ENCODE measurements around the gene GSX2.
"Not testable (repeated sequence)": the region's sequence is repeated elsewhere in the genome, so short reads cannot be mapped to it uniquely, and the experiment has no call there.

Gene GSX2

DNA sequence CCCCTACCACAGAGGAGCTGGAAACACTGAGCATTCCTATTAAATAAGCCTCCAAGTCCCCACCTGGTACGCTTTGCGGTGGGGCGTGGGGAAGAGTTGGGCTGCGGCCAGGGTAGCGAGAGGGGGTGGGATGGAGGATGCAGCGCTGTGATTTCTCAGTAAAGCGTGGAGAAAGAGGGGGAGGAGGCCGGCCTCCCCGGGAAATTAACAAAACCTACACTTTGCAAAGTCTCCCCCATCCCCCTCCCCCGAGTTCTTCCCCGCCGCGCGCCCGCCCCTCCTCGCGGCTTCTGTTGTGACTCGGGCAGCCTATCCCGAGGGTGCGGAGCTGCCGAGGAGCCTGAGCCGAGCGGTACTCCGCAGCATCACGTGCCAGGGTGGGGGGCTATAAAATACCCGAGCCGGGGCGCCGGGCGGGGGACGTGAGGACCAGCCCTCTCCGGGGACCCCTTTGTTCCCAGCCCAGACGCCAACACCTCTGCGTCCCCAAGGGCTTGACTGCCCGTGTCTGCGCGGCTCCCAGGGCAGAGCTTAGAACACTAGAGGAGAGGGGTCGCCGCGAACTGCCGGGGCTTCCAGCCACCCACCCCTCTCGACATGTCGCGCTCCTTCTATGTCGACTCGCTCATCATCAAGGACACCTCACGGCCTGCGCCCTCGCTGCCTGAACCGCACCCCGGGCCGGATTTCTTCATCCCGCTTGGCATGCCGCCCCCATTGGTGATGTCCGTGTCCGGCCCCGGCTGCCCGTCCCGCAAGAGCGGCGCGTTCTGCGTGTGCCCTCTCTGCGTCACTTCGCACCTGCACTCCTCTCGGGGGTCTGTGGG lies at the start of gene GSX2:
Gene GSX2, plus strand, starts transcription at position 416 of the 827 bp plus-strand sequence. Its CDS starts 182 bp downstream, at position 598.
- no peak for DNase-seq (ENCODE audit: low spot score)

GRCh38 chr4:54050214-54050904 lies 49.6 kb upstream of the GSX2 start:
- peak; percentile 23 for DNase-seq (ENCODE audit: low spot score)

GRCh38 chr4:54053322-54053721 lies 46.6 kb upstream of the GSX2 start:
- DNase-seq (ENCODE audit: low spot score), result not testable (repeated sequence)

DNA sequence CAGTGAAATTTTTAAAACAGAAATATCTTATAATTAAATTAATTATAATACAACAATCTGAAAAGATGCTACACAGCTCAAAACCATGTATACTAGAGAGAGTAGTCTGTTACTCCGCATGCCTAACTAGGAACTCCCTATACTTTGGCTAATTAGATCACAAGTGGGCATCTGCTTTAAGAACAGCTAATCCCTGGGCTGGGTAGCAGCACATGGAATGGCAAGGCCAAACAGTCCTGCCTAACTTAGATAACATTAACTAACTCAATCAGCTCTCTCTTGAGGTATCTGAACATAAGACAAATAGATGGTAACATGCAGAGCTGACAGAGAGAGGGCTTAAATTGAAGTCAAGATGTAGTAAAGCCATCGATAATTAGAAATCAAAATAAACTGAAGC lies 45.5 kb upstream of the GSX2 start:
- no peak for DNase-seq (ENCODE audit: low spot score)

DNA sequence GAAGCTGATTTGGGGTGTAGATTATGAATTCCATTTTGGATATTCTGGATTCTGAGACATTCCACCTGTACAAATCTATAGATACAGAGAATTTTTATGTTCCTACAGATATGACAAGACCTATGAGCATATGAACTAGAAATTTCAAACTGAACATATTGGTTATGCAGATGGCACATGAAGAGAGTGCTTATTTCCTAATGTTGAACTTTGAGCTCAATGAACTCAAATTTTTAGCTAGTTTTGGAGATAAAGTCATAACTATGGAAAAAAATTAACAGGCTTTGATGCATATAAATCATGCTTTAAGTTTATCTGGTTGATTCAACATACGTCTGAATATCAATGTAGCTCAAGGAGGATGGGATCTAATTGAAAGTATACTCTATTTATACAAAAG lies 44.5 kb upstream of the GSX2 start:
- DNase-seq (ENCODE audit: low spot score), result no peak

DNA sequence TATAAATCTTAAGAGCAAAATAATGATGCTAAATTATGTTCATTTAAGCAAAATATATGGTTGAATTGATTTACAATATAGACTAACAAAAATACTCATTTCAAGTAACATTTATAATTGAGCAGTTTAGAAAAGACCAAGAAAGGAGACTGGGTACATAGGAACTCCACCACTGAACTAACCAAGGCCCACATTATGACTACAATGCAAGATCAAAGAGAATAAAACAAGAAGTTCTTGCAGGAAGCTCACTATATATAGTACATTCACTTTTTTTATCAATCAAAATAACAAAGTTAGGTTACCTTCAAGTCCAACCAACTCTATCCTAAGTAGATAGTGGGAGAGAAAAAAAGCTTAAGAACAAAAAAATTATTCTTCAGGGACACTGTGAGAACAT lies 43.6 kb upstream of the GSX2 start:
- DNase-seq (ENCODE audit: low spot score), result no peak

DNA sequence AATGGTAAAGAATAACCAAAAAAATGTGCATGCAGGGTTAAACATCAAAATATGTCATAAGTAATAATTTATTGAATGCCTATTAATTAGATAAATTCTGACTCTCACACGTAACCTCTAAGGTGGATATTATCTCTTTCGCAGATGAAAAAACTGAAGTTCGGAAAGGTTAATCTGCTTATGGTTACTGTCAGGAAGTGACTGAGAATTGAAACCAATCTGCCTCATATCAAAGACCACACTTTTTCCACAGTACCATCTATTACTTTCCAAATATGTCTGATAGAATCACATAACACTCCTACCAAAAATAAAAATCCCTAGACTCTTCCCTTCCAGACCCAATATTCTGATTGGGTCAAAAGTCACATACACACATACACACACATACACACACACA lies 41.8 kb upstream of the GSX2 start:
- no peak for DNase-seq (ENCODE audit: low spot score)

GRCh38 chr4:54060116-54060515 lies 39.8 kb upstream of the GSX2 start:
- DNase-seq (ENCODE audit: low spot score), result no peak

GRCh38 chr4:54061067-54061466 lies 38.9 kb upstream of the GSX2 start:
- DNase-seq (ENCODE audit: low spot score), result no peak

- DNase-seq (ENCODE audit: low spot score), result no peak
Observed at GRCh38 chr4:54061873-54062272, 38.1 kb upstream of the GSX2 start.

- DNase-seq (ENCODE audit: low spot score), result no peak
Observed at GRCh38 chr4:54062392-54062791, 37.6 kb upstream of the GSX2 start.

DNA sequence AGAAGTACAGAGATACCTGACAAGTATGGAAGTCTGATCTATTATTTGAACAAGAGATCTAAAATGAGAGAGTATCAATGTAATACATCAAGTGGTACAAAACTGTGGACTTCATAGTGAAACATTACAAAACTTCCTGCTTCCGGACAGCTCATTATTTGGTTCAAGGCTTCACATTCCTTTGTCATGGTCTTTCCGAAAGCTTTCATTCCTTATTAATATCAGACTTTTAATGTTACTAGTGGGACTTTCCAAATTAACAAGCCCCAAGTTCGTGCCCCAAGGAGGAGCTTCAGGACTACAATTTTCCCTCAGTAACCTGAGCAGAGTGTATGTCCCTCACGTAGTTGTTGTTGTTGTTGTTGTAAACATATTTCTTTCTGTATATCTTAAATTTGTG lies 36.7 kb upstream of the GSX2 start:
- DNase-seq (ENCODE audit: low spot score), result no peak

DNA sequence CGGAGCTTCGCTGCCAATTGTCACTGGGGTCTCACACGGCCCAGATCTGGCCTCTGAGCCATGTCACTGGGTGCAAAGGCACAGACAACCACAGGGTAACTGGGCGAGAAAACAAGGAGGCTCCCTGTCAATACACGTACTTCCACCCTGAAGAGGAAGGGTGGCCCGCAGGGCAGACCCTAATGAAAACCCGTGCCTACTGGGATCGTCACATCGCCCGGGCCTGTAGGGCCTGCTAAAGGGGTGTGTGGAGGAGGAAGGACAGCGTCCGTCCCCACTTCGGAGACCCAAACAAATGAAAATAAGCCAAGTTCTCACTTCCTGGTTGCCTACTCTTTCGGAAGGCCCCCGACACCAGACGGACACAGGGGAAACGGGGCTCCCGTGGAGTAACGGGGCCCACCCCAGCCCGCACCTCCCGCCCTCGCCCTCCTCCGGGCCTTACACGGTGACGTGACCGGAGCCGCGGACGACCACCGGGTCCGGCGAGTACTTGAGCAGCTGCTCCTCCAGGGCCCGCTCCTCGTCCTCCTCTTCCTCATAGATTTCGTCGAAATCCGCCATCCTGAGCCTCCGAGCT lies 36.1 kb upstream of the GSX2 start:
- no peak for DNase-seq (ENCODE audit: low spot score)

GRCh38 chr4:54064317-54065111 lies 35.4 kb upstream of the GSX2 start, which contains the start of gene CHIC2:
Gene CHIC2 (minus strand): TSS chr4:54064605. CDS start chr4:54064300, 305 bp downstream.
- peak; percentile 92 for DNase-seq (ENCODE audit: low spot score)

GRCh38 chr4:54065282-54066087 lies 34.5 kb upstream of the GSX2 start:
- DNase-seq (ENCODE audit: low spot score), result no peak

DNA sequence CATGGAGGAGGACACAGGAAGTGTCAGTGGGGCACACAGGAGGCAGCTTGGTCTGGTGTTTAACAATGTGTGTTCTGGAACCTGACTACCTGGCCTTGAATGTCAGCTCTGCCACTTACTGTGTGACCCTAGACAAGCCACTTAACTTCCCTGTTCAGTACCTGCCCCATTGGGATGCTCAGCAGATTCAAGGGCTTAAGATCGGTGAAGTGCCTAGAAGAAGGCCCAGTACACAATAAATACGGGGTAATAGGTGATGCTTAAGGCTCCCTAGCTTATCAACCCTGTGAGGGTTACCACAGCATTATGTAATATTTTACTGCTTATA lies 33.9 kb upstream of the GSX2 start:
- DNase-seq (ENCODE audit: low spot score), result no peak

- no peak for DNase-seq (ENCODE audit: low spot score)
Observed at GRCh38 chr4:54066718-54067129, 33.2 kb upstream of the GSX2 start.

DNA sequence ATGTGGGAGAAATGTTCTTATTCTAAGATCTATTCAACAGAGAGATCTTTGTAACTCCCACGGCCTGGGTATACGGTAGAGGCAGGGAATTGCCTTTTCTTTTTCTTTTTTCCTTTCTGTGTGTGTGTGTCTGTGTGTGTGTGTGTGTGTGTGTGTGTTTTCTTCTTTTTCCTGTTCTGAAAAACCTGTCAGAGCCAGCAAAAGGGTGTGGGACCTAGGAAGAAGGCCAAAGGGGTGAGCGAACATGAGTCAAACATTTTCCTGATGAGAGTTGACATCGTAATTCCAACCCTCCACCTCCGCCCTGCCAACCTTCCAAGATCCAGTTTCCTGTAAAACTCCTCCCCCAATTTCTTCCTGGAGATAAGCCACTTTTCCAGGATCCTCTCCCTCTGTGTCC lies 32.8 kb upstream of the GSX2 start:
- DNase-seq (ENCODE audit: low spot score), result peak; percentile 80

DNA sequence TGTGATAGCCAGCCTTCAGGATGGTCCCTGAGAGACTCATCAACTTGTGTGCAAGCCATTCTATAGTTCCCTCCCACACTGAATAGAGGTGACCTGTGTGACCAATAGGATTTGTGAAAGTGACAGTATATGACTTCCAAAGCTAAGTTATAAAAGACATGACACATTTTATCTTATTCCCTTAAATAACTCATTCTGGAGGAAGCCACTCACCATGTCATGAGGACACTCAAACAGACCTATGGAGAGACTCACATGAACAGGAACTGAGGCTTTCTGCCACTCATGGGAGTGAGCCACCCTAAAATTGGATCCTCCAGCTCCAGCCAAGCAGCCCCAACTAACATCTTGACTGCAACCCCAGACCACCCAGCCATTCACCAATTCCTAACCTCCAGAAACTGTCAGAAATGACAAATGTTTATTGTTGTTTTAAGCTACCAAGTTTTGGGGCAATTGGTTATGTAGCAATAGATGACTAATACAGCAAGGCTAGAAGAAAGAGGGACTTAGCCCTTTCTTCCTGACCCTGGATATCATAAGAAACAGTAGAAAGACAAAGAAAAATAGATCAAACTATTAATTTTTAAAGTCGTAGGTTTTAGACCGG lies 26.6 kb upstream of the GSX2 start:
- DNase-seq (ENCODE audit: low spot score), result no peak

GRCh38 chr4:54074381-54074780 lies 25.6 kb upstream of the GSX2 start:
- no peak for DNase-seq (ENCODE audit: low spot score)

DNA sequence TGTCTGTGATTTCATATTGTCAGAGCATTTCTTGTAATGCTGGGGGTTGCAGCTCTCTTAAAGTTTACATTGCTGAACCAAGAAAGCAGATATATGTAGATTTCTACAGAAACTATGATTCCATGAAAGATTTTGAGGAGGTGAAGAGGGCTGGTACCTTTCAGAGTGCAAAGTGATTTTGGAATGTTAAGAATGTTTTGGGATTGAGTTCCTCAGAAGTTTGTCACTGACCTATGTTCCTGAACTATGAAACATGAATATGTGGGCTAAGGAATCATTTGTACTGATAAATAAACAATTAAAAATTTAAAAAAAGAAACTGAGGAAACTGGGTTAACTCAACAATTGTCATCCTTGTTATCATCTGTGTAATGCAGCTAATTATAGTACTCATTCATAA lies 23.3 kb upstream of the GSX2 start:
- no peak for DNase-seq (ENCODE audit: low spot score)
